ENCODE measurements around the gene RELN.
"Not testable (repeated sequence)": the region's sequence is repeated elsewhere in the genome, so short reads cannot be mapped to it uniquely, and the experiment has no call there.

The RELN gene

DNA sequence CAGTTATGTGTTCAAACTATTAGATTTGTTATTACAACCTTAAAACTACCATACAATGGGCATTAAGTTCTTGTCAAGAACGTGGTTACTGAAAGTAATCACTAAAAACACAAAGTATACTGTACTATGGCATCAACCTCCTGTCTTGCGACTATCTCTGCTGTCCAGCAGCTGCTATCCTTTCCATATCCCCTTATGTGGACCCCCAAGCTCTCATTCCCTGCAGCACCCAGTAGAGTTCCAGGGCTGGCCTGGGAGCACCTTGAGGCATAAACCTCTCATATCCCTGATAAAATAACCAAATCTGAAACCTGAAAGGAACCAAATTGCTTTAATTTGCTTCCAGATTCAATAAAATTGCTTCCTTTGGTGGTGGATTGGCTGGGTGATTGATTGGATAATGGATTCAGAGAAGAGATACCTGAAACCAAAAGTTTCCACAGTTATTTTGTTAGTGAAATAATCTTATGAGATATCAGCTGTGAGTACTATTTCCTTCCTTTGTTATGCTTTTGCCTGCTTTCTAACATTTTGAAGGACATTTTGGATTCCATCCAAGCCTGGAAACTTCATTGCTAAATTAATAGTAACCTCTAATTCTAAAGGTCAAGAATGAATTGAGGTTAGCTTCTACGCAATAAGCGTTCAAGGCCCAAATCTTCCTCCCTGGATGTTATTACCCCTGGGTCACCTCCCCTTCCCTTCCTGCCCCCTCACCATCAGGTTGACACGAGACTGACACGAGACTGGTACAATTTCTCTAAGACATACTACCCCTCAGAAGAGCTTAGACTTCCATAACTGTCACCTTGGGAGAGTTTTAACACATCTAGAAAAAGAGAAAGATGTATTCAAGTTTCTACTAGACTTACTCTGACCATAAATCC lies 48.8 kb downstream of the RELN start:
- DNase-seq (ENCODE audit: low read depth): no peak

GRCh38 chr7:103937680-103938079 lies 51.8 kb downstream of the RELN start:
- DNase-seq (ENCODE audit: low read depth): no peak

- DNase-seq (ENCODE audit: low read depth): no peak
Observed at GRCh38 chr7:103936558-103936957, 52.9 kb downstream of the RELN start.

DNA sequence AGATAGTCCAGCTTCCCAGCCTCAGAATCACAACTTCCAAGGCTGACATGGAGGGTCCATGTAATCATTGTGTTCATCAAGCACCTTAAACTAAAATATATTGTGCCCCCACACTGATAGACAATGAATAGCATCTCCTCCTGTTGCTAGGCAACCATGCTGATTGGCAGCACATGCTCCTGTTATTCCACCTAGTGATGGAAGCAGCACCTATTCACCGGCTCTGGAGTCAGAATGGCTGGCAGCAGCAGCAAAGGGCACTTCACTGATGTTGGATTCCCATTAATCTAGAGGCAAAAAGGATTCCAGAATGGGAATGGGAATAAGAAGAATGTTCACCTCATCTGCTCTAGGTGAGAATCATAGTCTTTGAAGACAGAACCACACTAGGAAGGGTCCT lies 55.0 kb downstream of the RELN start:
- DNase-seq (ENCODE audit: low read depth): no peak

GRCh38 chr7:103932389-103932788 lies 57.1 kb downstream of the RELN start:
- DNase-seq (ENCODE audit: low read depth): no peak

- no peak for DNase-seq (ENCODE audit: low read depth)
Observed at GRCh38 chr7:103929901-103930311, 59.6 kb downstream of the RELN start.

DNA sequence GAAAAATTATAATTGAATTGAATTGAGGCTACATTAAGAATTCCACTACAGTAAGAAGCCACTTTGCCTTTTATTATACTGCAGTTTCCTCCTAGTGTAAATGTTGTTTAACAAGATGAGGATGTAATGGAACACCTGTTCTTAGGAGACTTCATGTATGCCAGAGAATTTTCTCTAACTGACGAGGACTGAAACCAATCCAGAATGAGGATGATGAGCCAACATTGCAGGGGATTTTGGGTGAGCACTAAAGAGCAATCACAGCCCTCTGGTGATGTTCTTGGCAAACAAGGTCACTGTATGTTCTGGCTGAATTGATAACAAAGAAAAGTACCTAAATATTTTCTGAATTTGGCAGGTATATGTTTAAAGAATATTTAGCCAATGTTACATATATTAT lies 60.9 kb downstream of the RELN start:
- DNase-seq (ENCODE audit: low read depth): no peak

DNA sequence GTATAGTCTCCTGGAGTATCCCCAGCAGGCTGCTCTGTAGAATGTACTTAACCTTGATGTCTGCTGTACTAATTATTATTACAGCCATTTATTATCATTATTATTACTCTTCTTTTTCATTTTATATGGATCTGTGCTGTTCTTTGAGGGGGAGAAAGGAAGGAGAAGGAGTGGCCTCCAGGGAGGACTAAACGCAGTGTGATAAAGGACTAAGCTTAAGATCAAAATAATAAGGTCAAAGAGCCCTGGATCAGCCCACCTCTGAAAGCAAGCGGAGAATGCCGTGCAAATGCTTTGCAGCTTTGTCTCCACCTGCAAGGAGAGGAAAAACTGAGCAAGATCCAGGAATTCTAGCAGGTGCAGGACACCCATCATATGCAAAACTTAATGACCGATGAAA lies 65.3 kb downstream of the RELN start:
- DNase-seq (ENCODE audit: low read depth): no peak

DNA sequence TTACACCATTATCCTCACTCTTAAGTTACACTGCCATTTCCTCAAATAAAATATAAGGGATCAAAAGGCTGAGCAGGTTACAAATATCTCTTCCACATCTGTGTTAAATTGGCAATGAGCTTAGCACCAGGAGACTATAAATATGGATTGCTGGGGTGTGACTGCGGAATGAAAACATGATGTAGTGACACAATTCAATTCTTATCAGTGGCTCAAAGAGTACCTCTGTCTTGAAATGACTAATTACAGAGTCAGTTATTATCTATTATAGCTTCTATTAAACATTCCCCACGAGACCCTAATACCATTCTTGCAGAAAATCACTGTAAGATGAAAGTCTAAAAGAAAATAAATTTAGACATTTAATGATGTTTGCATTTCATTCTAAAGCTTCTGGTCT lies 67.1 kb downstream of the RELN start:
- no peak for DNase-seq (ENCODE audit: low read depth)

GRCh38 chr7:103921692-103922091 lies 67.8 kb downstream of the RELN start:
- DNase-seq (ENCODE audit: low read depth): no peak

DNA sequence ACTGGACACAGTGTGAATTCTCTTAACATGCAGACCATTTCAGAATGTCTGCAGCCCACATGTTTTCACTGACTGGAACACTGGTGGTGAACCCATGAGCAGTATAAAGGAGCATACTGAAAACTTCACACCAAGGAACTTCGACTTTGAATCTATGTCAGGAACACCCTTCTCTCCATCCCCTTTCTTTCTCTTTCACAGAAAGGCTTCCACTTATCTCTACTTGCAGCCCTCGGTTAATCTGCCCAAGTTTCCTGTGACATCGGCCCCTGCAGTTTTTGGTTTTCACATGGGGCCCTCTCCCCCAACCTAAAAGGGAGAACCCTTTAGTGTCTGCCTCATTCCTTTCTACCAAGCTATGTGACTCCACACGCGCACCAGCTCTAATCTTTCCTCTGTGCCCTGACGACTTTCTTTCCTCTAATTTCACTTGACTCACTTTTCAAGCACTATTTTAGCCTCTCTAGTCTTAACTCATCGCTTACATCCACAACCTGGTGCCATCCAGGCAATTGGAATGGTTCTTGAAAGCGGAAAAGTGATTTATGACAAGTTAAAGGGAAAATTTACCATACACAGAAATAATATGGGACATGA lies 70.1 kb downstream of the RELN start:
- DNase-seq (ENCODE audit: low read depth): no peak

DNA sequence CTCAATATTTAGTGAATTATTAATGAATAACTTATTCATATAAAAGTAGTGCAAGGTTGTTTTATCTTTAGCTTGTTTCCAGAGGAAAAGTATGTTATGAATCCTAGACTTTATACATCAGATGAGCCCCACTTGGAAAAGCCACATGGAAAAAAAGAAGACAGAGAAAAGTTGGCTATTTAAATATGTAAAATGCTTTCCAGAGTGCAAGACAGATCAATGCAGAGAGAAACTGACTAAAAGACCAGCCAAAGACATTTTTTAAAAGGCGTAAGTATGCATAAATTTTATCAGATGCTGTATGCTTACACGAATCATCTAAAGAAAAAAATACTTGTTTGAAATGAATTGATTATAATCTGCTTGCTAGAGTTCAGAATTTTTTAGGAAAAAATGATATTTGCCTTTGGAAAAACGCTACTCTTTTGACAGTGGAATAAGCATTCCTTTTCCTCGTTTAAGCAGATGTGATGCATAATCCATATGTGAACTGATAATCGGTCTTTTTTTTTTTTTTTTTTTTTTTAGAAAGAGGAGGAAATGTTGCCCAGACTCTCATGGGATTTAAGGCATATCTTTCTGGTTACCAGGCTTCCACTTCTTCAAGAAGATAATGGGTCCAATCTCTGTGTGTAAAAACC lies 70.7 kb downstream of the RELN start:
- no peak for DNase-seq (ENCODE audit: low read depth)

DNA sequence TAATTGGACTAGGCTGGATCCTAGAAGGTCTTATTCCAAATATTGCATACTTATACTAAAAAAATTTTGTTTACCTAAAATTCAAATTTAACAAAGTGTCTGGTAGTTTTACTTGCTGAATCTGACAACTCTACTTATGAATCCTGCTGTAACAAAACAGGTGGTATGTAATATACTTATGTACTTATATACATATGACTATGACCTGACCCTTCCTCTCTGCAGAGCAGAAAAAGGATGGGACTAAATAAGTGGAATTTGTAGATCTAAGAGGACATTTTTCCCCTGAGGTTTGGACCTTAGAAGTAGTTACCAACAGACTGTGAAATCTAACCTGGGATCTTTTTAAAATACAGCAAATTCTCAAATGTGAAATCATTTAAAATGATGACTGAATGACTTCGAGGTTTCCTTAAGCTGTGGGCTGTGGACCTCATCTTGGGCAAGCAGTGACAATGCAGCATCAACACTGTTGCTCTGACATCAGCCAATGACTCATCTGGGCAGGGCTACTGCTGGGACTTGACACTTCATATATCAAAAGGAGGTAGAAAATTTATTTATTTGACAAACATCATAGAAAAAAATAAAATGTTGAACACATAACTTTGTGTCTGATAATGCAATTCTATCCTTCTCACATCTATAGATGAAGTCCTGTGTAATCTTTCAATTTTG lies 73.6 kb downstream of the RELN start:
- peak; percentile 41 for DNase-seq (ENCODE audit: low read depth)

DNA sequence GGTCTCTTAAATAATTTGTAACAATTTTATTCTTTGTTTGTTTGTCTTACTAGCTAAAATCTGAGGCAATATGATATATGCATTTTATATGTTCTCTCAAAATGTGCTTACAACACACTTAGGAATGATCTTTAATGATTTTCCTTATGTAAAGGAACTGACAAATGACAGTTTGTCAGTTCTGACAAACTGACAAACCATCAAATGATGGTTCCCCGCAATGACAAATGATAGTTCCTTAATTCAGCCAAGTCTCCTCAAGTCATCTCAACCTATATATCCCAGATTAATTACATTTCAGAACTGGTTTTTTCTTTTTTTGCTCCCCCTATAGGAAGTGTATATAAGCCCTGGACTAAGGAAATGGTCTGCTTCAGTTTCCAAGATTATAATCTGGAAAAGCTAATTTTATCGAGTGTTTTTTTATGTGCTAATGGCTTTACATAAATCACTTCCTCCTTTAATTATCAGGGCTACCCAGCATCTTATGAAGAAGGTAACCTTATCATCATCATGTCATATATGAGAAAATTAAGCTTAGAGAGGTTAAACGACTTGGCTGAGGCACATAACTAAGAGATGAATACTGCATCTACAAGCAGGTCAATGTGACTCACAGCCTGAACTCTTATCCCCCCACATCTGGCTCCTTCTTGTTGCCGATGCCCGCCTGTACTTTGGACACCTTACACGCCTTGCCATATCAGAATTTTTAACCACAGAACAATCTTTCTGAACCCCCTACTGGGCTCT lies 75.1 kb downstream of the RELN start:
- peak; percentile 32 for DNase-seq (ENCODE audit: low read depth)

DNA sequence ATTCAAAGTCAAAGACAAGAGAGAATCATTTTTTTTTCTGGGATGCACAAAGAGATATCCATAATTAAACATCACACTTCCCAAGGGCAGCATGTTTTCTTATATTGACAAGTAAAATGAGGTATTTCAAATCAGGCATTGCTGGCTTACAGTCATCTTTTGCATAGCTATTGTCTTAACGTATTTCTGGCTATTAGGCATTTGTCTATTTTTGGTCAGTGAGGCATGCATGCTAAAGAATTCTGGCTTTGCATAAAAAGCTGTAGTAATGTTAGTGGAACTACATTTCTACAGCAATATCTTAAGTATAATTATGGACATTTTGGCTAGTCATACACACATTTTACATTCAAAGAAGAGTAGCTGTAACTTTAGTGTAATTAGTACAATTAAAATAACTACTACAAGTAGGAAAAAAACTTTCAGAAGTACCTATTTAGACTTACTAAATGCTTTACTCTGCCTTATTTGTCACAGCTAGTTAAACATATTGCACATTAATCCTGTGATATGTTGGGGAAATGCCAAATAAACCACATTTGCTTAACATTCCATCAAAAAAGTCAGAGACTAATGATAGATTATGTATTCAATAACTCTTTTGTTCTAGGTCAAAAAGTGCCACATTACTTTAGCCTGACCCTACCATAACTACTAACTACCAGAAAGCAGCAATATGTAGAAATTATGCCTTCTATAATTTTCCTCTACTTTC lies 76.4 kb downstream of the RELN start:
- no peak for DNase-seq (ENCODE audit: low read depth)

DNA sequence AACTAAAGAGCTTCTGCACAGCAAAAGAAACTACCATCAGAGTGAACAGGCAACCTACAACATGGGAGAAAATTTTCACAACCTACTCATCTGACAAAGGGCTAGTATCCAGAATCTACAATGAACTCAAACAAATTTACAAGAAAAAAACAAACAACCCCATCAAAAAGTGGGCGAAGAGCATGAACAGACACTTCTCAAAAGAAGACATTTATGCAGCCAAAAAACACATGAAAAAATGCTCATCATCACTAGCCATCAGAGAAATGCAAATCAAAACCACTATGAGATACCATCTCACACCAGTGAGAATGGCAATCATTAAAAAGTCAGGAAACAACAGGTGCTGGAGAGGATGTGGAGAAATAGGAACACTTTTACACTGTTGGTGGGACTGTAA lies 78.4 kb downstream of the RELN start:
- DNase-seq (ENCODE audit: low read depth): not testable (repeated sequence)

GRCh38 chr7:103905997-103906396 lies 83.5 kb downstream of the RELN start:
- no peak for DNase-seq (ENCODE audit: low read depth)

- no peak for DNase-seq (ENCODE audit: low read depth)
Observed at GRCh38 chr7:103902917-103903316, 86.5 kb downstream of the RELN start.

DNA sequence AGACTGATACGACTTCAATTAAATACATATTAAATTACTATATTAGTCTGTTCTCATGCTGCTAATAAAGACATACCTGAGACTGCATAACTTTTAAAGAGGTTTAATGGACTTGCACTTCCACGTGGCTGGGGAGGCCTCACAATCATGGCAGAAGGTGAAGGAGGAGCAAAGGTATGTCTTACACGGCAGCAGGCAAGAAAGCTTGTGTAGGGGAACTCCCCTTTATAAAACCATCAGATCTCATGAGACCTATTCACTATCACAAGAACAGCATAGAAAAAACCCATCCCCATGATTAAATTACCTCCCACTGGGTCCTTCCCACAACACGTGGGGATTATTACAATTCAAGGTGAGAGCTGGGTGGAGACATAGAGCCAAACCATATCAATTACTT lies 92.6 kb downstream of the RELN start:
- DNase-seq (ENCODE audit: low read depth): not testable (repeated sequence)

GRCh38 chr7:103894656-103895596 lies 94.5 kb downstream of the RELN start:
- DNase-seq (ENCODE audit: low read depth): no peak

Data from ELR (cell line).